Panc1 (cell line): ENCODE data around the gene SUPT3H. TPM values are rescaled to one million over a fixed set of nuclear protein-coding genes. Genes with fewer than 3 reads are reported as not detected.

Source experiments
- ATAC-seq: fragments of 200-7000 bp; cut with Tn5 transposase; 2 replicates; pipeline ENCODE4 v1.9.1; 2020; ENCODE audit warnings: mild to moderate bottlenecking, moderate library complexity
- BruUV-seq: library from RNA; stranded (reverse); fragments of 400-500 nt; replicated peaks from 2 replicates; lab custom pipeline; 2021; lab: Mats Ljungman, UMichigan
- CTCF ChIA-PET: fragments of 300-600 bp; sonication (Branson Sonifier 250); formaldehyde crosslinking; loops from one replicate; lab custom pipeline; 2022; ENCODE audit warnings: antibody characterized with exemption; lab: Charles Lee
- POLR2A ChIA-PET: fragments of 300-600 bp; sonication (Branson Sonifier 250); formaldehyde crosslinking; loops from one replicate; lab custom pipeline; 2022; ENCODE audit warnings: antibody characterized with exemption; lab: Charles Lee
- DNase-seq: peaks from one replicate; pipeline ENCODE4 v3.0.0-alpha.2; 2010; ENCODE audit warnings: low read depth, low spot score
- H3K27ac ChIP-seq: 2 replicates; pipeline ENCODE4 v1.5.1; 2011; ENCODE audit warnings: mild to moderate bottlenecking, low read length, inconsistent platforms
- H3K27me3 ChIP-seq: fragments of 200-500 bp; sonication (Bioruptor generic); 2 replicates; pipeline ENCODE4 v1.6.0; 2014; ENCODE audit warnings: low read length, inconsistent platforms; ENCODE audit not compliant: control insufficient read depth, insufficient read depth
- H3K36me3 ChIP-seq: fragments of 200-500 bp; sonication (Bioruptor generic); 2 replicates; pipeline ENCODE4 v1.5.1; 2014; ENCODE audit warnings: inconsistent platforms, mild to moderate bottlenecking, low read length, moderate library complexity; ENCODE audit not compliant: control insufficient read depth, insufficient read depth
- H3K4me1 ChIP-seq: 2 replicates; pipeline ENCODE4 v1.5.1; 2011; ENCODE audit warnings: inconsistent platforms, mild to moderate bottlenecking, low read length, moderate library complexity; ENCODE audit not compliant: control insufficient read depth, insufficient read depth
- H3K4me3 ChIP-seq, 2 experiments: 2 replicates each; pipeline ENCODE4 v1.5.1; 2011 to 2012; ENCODE audit warnings: low read depth in 2 of 2, low read length in 2 of 2, mild to moderate bottlenecking in 2 of 2, inconsistent platforms in 1 of 2, moderate library complexity in 1 of 2
- H3K9me3 ChIP-seq: fragments of 200-500 bp; sonication (Bioruptor generic); 2 replicates; pipeline ENCODE4 v1.5.1; 2014; ENCODE audit warnings: low read depth, mild to moderate bottlenecking, inconsistent platforms, low read length, moderate library complexity; ENCODE audit not compliant: control insufficient read depth, insufficient read depth
- CTCF ChIP-seq: fragments of 450-650 bp; IDR thresholded peaks from 2 replicates; pipeline ENCODE4 v1.5.1; 2017; ENCODE audit warnings: mild to moderate bottlenecking
- POLR2AphosphoS5 ChIP-seq: IDR thresholded peaks from 2 replicates; pipeline ENCODE4 v1.6.1; 2012; ENCODE audit warnings: mild to moderate bottlenecking, low read depth, low read length, moderate library complexity
- REST ChIP-seq, 2 experiments: IDR thresholded peaks; 2 replicates each; pipeline ENCODE4 v1.6.1; 2011 to 2012; ENCODE audit warnings: low read depth in 2 of 2, control low read depth in 1 of 2, low read length in 1 of 2, mild to moderate bottlenecking in 1 of 2, moderate library complexity in 1 of 2; ENCODE audit not compliant: insufficient read depth in 1 of 2
- SIN3A ChIP-seq: IDR thresholded peaks from 2 replicates; pipeline ENCODE4 v1.6.1; 2012; ENCODE audit warnings: low read depth, mild to moderate bottlenecking, low read length, moderate library complexity, borderline replicate concordance; ENCODE audit not compliant: insufficient read depth
- TCF7L2 ChIP-seq: IDR thresholded peaks from 2 replicates; pipeline ENCODE4 v1.6.1; 2011; ENCODE audit warnings: mild to moderate bottlenecking, low read depth, low read length, inconsistent platforms
- in situ Hi-C: cut with HindIII; loops from 2 replicates; pipeline ENCODE4 v1.10.0; 2016; ENCODE audit warnings: low sequenced_read_pairs, low pct_unique_long_range_greater_than_20kb
- intact Hi-C: fragments of 100-400 bp; cut with micrococcal nuclease; formaldehyde crosslinking; loops from one replicate; pipeline ENCODE4 v1.10.0; 2022; ENCODE audit not compliant: unreplicated experiment
- total RNA-seq: library from RNA; stranded (reverse); gene quantifications from one replicate; pipeline ENCODE4 v1.2.1, GENCODE V29; 2021; ENCODE audit not compliant: unreplicated experiment

The SUPT3H gene
- total RNA-seq, 1 experiment from 2014 or later: 11.0 TPM

DNA sequence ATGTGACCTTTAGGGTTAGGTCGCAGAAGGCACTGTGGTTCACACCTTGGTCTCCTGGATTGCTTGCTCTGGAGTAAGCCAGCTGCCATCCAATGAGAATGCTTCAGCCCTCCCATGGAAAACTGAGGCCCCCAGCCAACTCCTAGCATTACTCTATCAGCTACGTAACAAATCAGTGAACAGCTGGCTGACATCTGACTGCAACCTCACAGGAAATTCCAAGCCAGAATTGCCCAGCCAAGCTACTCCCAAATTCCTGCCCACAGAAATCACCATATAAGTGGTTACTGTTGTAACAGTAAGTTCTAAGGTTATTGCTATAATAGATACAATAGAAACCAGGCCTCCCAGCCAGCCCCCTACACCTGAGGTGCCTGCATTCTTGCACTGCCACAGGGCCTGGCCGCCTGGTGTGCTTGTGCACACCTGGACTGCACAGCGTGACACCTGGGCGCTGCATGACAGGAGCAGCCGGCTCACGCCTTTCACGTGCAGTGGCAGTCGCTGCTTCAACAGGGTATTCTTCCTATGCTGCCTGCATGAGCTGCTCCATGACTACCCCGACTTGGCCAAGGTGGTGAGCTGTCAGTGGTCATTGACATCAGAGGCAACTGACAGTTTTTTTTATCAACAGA, 479.3 kb downstream of the SUPT3H start:
- DNase-seq (no peak), ATAC-seq (no peak)
- no peak for TF ChIP-seq TCF7L2
- no peak for TF ChIP-seq REST (IDR thresholded peaks at IDR 0.05; ENCODE audit: insufficient read depth in 1 of 2, low read depth in 2 of 2, low read length in 1 of 2)
- no peak for TF ChIP-seq SIN3A
- TF ChIP-seq POLR2AphosphoS5: no peak
- no peak for TF ChIP-seq CTCF
- in situ Hi-C loops: no loop called here
- intact Hi-C loops: no loop called here
- H3K27me3 ChIP-seq: no peaks in the 10 kb centered on the region
- no peaks in the 10 kb centered on the region for H3K9me3 ChIP-seq
- CTCF ChIA-PET: no interaction called here
- BruUV-seq: no TSS peak
- no peaks in the 10 kb centered on the region for H3K36me3 ChIP-seq
- no peak overlapping the region for H3K27ac ChIP-seq
- no peak overlapping the region for H3K4me3 ChIP-seq
- POLR2A ChIA-PET: no interaction called here
- no peaks in the 10 kb centered on the region for H3K4me1 ChIP-seq

DNA sequence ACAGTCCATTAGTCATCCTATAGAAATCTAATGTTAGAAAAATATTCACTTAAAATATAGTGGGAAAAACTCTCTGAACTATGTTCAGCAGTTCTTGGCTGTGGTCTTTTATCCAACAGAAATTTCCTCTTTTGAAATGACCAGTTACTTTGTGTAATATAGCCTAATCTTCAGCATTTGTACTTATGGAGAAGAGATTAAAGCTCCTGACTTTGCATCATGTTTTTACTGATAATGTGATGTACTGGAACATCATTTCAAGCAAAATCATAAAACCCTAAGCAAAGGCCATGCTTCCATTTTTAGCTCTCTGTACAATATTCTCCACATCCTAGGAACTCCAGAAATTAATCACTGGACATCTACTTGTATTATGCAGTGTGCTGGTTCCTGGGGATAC, 480.4 kb downstream of the SUPT3H start:
- CTCF ChIA-PET: no interaction called here
- POLR2A ChIA-PET: no interaction called here
- no TSS peak for BruUV-seq
- intact Hi-C loops: no loop called here
- Histone ChIP-seq H3K4me3 (no peak overlapping the region), H3K4me1 (no peaks in the 10 kb centered on the region), H3K27me3 (no peaks in the 10 kb centered on the region), H3K36me3 (no peaks in the 10 kb centered on the region), H3K9me3 (no peaks in the 10 kb centered on the region), H3K27ac (no peak overlapping the region)
- DNase-seq: no peak
- no peak for ATAC-seq
- TF ChIP-seq POLR2AphosphoS5 (no peak), CTCF (no peak), REST (IDR thresholded peaks at IDR 0.05; ENCODE audit: insufficient read depth in 1 of 2, low read depth in 2 of 2, low read length in 1 of 2) (no peak), TCF7L2 (no peak), SIN3A (no peak)
- in situ Hi-C loops: no loop called here
